Measurements from ENCODE around the gene CARD18.

DNA sequence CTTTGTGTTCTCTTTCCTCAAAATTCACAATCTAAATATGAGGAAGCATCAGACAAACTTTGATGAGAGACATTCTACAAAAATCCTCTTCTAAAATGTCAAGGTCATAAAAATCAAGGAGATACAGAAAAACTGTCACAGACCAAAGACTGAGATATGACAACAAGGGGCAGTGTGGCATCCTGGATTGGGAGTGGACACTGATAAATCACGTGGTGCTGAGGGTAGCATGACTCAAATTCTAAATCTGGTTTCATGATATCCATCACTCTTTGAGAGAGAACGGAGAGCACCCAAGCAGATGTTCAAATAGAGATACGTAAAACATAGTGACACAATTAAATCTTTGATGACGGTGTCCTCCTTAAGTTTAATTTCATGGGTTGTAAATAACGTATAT is 13.0 kb upstream of the CARD18 start:
- TF ChIP-seq, protein P1, sequence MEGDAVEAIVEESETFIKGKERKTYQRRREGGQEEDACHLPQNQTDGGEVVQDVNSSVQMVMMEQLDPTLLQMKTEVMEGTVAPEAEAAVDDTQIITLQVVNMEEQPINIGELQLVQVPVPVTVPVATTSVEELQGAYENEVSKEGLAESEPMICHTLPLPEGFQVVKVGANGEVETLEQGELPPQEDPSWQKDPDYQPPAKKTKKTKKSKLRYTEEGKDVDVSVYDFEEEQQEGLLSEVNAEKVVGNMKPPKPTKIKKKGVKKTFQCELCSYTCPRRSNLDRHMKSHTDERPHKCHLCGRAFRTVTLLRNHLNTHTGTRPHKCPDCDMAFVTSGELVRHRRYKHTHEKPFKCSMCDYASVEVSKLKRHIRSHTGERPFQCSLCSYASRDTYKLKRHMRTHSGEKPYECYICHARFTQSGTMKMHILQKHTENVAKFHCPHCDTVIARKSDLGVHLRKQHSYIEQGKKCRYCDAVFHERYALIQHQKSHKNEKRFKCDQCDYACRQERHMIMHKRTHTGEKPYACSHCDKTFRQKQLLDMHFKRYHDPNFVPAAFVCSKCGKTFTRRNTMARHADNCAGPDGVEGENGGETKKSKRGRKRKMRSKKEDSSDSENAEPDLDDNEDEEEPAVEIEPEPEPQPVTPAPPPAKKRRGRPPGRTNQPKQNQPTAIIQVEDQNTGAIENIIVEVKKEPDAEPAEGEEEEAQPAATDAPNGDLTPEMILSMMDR (IDR thresholded peaks at IDR 0.05), result no peak
- no peak for TF ChIP-seq POLR2A (IDR thresholded peaks at IDR 0.05)
